GM03348 (cell line): Measurements from ENCODE around the gene CAD.
"Not testable (repeated sequence)": the region's sequence is repeated elsewhere in the genome, so short reads cannot be mapped to it uniquely, and the experiment has no call there.

ENCODE experiments used
- DNase-seq: peaks from one replicate; pipeline ENCODE4 v3.0.0; 2012; ENCODE audit warnings: low spot score

CAD gene

DNA sequence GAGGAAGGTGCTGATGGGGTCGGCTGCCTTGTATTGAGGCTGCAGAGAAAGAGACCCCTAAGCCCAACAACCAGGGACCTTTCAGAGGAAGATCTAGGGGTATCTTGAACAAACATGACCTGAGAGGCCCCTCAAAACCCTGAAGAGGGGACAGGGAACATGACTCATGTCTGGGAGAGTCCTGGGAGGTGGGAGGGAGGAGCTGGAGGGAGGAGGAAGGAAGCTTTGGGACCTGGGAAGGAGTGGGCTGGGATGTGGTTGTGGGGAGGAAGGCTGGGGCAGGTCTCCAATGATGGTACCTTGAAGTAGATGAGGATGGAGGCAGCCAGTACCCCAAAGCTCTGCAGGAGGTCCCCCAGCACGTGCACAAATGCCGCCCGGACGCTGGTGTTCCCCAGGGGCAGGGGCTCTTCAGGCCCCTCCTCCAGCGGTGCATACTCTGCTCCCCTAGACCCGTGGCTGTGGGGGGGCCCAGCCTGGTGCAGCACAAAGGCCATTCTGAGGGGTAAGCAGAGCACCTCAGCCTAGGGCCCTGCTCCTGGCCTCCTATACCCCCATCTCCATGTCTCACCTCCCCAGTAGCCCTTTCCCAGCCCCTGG is 39.8 kb downstream of the CAD start:
- DNase-seq, result no peak

DNA sequence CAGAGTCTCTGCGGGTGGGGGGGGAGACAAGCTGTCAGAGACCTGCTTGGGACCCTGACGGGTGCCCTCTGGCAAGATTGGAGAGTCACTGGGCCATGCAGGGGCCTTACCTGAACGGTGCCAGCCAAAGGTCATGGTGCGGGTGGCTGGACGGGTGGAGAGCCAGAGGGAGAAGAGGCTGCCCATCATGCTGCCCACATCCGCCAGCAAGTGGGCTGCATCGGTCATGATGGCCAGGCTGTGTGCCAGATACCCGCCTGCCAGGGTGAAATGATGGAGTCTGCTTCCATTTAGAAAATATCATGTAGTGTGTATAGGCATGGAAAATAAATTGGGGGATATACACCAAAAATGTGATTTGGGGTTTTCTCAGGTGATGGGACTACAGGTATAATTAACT is 40.9 kb downstream of the CAD start:
- DNase-seq, result no peak

DNA sequence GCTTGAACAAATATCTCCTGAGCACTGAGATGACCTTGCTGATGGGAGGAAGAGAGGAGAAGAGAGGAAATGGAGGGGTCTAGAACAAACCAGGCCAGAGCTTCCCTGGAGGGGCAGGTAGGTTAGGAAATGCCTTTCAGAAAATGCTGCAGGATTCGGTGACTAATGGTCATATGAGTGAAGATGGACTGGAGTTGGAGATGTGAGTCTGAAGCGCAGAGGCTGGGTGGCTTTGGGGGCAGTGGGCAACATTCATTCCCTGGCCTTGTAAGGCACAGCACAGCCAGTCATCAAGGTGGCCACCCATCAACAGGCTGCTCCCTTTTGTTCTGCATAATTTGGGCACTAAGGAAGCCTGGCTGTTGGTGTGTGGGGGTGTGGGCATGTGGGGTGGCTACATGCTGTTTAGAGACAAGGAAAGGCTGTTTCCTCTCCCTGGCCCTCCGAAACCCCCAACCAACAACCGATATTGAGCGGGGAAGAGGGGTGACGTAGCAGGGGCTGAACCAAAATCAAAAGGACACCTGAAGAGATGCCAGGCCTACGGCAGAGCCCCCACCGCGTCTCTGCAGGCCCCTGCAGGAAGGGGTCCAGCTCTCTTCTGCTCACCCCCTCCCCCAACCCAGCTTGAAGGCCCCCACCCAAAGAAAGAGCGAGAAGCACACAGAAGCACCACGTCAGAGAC is 44.2 kb downstream of the CAD start:
- DNase-seq, result no peak

DNA sequence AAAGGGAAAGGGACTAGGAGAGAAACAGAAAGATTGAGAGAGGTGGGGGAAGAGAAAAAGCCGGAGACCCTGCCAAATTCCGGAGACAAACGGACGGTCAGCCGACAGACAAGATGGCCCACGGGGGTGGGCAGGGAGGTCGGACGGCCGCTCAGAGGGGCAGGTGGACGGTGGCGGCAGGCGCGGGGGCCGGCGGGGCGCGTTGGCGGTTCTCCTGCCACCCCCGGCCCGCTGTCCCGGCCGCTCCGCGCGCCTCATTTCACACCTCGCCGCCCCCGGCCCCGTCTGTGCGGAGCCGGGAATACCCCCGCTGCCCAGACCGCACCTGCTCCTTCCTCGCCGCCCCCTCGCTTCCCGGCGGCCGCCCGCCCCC is 44.7 kb downstream of the CAD start:
- no peak for DNase-seq

DNA sequence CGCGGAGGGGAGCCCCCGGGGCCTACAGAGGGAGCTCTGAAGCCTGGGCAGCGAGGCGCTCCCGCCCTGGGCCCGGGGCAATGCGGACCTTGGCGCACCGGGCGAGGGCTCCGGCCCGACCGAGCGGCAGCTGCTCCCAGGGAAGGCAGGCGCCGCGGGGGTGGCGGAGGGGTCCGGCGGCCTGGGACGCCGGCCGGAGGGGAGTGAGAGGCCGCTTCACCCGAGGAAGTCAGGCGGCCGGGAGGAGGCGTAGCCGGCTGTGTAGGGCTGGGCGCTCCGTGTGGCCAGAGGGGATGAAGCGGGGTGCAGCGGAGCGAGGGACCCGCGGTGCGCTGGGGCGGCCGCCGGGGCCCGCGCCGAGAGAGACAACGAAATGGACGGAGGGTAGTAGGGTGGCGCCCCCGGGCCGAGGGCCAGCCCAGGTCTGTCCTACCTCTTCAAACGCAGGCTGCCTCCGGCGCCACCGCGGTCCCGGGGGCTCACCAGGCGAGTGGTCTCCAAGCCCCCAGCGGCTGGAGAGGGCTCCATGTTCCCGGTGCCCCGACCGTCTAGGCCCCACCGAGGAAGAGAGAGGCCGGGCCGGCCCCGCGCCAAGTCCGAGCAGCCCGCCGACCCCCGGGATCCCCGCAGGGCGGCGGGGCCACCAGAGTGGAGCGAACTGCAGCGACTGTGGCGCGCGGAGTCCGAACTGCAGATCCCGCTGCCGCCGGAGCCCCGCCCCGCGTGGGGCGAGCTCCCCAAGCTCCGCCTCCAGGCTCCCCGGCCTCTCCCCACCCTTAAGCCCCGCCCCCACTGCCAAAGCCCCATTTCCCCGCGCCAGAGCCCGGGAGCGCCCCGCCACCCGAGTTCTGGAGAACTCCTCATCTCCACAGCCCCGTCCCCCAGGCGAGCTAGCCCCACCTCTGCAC is 45.5 kb downstream of the CAD start, which contains the start of gene SLC30A3:
TSS of gene SLC30A3 (minus strand) at position 669 of the 908 bp plus-strand sequence. CDS start at position 528, 141 bp downstream.
- DNase-seq, result peak; percentile 92

DNA sequence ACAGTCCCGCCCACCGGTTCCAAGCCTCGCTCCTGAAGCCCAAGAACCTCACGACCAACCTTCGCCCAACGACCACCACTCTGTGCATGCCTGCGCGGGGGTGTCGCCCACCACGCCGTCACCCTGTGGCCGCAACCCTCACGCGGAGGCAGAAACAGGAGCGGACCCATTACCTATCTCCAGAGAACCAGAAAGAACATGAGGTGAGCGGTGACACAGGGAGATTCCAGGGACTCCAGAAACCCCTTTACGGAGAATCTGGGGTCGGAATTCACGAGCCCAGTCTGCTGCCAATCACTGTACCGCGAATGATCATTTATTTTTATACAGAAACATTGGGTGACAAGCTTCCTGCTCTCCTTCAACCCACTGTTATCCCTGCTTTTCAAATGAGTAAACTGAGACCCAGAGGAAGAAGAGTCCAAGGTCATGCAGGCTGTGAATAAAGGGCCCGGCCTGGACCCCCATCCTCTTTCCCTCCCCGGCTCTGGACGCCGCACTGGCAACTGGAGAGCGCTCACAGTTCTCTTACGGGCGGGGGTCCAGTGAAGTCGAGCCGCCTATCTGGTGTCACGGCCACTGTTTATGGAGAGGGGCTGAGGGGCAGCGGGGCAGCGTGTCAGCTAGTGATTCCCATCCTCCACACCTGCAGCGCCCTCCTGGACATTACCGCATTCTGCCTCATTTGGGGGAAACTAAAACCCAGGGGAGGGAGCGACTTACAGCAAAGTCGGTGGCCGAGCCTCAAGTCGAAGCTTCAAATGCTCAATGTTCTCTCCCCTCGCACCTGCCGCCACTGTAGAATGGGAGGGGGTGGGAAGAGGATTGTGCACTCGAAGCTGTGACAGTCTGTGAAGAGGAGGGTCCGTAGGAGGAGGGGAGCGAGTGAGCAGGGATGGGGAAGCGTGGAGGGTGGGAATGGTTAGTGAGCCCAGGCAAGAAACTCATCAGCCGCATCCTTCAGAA is 46.4 kb downstream of the CAD start:
- DNase-seq, result no peak

DNA sequence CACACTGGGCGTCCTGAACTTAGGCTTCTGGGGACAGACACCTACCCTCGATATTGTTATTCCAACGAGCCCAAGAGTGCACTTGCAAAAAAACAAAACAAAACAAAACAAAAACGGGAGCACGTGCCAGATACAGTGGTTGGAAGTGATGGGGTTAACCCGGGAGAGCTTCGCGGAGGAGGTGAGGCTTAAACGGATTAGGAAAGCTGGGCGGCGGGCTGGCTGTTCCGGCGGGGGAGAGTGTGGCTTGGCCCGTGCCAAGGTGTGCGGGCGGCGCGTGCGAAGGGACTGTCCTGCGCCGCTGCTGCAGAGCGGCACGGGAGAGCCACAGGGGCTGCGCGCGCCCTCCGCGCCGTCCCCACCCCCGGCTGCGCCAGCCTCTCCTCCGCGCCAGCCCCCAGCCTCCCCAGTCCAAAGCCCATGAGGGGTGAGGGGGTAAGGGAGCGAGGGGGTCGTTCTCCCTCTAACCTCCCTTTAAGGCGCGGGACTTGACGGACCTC is 47.1 kb downstream of the CAD start:
- DNase-seq, result no peak

DNA sequence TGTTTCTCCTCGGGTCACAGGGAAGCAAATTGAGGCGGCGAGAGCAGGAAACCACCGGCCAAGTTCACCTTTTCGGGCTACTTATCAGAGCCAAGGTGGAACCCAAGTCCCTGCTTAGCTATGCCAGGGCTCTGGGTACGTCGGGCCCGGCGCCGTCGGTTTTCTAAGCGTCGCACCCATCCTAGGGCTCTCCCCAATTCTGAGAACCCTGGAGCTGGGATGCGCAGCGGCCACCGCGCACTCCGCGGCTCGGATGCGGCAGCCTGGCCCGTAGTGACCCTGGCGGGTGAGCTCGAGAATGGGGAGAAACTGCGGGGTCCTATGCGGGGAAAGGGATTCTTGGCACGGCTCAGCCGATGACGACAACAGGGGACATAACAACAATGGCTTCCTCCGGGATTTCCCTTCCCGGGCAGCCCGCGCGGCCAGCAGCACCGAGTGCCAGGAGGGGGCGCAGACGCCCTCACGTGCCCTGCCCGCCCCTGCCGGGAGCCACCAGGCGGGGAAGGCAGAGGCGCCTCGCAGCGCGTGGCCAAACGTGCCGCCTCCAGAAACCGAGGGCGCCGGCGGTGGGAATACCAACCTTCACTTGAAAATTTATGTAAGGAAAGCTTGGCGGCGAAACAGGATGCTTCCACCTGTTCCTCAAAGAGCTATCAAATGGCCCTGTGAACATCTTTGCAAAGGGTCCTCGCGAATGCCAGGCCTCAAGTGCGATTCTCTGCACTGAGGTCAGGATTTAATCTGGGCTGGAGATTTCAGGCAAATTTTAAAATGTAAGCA is 47.8 kb downstream of the CAD start:
- DNase-seq, result peak; percentile 74

DNA sequence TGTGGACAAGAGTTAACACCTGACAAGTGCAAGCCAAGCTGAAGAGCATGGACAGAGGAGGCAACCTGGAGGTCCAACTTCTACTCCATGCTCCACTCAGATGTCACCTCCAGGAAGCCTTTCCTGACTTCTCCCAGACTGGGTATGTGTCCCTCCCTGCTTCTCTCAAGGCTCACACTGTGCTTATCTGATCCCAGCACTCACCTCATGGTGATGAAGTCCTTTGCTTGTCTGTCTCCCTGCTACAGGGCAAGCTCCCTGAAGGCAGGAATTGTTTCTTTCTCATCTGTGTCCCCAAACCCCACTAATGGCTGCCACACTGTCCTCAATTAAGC is 48.3 kb downstream of the CAD start:
- DNase-seq, result no peak

DNA sequence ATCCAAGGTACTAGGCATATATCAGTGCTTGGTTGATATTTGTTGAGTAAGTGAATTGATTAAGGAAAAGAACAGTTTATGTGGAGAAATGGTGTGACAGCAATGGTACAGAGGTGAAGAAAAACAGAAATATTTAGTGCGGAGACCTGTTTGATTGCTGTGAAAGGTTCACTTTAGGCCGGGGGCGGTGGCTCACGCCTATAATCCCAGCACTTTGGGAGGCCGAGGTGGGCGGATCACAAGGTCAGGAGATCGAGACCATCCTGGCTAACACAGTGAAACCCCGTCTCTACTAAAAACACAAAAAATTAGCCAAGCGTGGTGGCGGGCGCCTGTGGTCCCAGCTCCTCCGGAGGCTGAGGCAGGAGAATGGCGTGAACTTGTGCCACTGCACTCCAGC is 51.1 kb downstream of the CAD start:
- DNase-seq, result not testable (repeated sequence)

DNA sequence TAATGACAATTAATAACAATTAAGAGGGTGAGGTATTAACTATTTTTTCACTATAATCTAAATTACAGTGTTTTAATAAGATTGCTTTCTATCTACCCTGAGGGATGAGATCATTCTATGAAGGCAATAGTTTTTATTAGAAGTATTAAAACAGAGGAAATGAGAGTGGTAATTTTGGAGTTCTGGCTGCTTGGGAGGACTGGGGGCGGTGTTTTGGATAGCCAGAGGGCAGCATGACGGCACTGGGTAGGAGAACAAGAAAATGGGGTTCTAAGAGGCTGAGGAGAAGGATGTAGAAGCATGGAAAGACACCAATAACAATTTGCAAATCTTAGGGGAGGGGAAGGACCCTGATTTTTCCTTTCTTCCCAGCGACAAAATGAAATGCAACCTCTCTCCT is 53.0 kb downstream of the CAD start:
- DNase-seq, result no peak

DNA sequence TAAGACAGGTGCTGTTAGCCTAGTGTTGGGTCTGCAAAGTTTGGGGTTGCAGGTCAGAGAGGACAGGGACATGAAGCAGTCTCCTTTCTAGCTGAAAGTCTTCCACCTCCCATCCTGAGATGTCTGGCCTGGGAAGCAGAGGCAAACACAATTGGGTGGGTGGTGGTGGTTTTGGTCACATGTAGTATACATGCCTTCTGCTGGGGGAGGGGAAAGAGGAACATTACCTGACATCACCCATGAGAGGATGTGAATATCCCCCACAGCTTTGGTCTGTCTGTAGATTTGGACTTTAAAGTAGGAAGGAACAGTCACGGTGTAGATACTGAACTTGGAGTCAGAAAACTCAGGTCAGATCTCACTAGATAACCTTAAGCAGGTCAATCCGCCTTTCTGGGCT is 53.5 kb downstream of the CAD start:
- DNase-seq, result no peak

DNA sequence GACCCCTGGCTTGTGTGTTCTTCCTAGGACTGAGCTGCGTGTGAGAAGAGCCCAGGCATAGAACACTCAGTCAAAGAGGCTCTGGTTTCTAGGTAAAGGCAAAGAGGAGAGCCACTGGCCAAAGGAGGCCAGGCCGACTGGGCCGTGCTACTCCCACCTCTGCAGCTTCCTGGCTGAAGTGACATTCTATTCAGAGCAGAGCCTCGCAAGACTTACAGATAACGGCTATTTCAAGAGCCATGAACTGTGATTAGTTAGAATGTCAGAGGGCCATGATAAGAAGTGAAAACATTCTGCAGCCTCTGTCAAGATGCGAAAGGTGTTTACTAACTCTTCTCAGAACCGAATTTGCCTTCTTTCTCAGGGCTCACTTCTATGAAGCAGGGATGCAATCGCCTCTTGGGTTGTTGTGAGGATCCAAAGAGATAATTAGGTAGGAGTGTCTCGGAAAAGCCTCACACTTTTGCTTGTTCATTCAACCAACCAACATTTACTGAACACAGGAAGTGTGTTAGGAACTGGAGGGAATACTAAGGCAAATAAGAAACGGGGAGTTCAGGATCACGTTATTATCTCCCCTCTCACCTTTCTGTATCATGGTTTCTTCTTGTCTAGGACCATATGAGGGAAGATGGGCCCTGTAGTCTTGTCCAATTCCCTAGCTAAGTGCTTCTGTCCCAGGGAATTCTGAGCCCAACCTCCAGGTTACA is 54.6 kb downstream of the CAD start:
- DNase-seq, result no peak

DNA sequence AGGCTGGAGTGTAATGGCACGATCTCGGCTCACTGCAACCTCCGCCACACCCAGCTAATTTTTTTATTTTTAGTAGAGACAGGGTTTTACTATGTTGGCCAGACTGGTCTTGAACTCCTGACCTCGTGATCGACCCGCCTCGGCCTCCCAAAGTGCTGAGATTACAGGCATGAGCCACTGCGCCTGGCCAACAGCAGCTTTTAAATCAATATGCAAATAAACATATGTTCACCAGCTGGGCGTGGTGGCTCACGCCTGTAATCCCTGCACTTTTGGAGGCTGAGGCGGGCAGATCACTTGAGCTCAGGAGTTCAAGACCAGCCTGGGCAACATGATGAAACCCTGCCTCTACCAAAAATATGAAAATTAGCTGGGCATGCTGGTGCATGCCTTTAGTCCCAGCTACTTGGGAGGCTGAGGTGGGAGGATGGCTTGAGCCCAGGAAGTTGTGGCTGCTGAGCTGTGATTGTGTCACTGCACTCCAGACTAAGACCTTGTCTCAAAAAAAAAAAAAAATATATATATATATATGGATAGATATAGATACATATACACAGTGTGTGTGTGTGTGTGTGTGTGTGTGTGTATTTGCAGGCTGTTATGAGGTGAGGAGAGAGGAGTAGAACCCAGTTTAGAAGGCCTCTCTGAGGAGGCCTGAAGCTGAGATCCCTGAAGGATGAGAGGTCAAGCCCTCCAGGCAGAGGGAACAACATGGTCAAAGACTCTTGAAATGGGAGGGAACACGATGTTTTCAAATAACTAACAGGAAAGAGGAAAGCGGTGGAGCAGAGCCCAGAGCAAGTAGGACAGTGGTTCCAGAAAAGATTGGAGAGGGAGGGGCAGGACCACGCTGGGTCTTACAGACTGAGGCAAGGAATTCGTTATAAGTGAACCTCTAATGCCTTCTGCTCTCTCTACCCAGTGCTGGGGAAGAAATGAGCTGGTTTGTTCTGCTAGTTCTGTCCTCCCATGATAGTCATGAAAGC is 55.7 kb downstream of the CAD start:
- not testable (repeated sequence) for DNase-seq

DNA sequence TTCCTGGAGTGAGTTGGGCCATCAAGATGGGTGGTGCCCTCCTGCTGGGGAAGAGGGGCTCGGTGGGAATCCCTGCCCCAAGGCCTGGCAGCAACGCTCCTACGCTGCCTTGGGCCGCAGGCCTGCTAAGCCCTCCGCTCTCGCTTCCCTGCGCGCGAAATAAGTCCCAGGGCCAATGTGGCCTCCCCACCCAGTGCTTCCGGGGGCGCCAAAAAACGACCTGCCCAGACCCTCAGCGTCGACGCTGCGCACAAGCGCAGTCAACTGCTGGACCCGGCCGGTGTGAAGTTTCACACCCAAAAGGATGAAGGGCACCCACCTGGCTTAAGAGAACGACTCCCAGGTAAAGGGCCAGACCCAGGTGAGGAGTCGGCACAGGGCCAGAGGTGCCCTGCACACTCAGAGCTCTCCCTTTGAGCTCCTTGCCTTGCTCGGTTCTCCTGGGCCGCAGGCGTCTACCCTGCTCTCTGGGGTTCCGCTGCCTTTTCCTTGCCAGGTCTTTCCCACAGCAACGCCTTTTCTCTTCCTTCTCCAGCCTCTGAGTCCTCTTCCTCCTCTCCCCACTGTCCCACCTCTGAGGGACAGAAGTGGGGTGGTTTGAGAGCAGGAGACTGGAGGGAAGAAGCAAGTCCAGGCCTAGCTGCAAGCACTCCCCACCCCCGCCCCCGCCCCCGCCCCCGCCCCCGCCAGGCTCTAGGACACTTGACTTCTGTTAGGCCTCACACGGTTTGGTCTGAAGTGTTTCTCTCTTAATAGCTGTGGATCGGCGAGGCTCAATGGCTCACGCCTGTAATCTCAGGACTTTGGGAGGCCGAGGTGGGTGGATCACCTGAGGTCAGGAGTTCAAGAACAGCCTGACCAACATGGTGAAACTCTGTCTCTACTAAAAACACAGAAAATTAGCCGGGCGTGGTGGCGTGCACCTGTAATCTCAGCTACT is 58.3 kb downstream of the CAD start, which contains the start of gene DNAJC5G:
TSS of gene DNAJC5G (plus strand) at position 223 of the 940 bp plus-strand sequence. CDS start 1,296 bp downstream, outside the sequence.
- DNase-seq, result no peak

DNA sequence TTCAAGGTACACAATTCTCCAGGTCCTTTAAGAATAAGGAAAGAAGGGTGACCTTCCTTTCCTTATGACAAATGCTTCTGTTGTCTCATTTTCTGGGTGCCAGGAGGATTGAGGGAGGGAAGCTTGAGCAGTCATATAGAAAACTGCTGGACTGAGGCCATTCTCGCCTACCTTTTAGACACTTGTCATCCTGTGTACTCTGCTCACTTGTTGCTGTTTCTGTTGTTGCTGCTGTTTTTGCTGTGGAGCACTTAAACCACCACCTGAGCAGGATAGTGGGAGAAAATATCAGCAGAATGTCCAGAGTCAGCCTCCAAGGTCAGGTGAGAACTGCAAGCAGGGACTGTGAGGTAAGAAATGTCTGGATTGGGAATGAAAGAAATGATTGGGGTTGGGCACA is 60.8 kb downstream of the CAD start:
- DNase-seq, result no peak

DNA sequence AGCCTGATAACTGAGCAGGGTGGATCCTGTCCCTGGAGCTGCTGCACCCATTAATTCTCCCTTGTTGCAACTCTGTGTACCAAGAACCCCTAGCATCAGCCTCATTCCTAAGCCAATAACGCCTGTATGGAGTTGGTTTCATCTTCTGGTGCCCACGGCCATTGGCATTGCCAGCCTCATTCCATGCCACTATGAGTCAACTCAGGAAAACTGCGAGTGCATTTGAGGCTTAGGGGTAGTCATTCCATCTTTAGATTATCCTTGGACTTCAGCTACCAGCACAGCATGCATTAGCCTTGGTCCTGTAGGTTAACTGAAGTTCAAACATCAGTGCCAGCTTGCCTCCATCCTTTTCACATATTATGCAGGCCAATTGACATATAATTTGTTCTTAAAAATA is 63.7 kb downstream of the CAD start:
- no peak for DNase-seq

DNA sequence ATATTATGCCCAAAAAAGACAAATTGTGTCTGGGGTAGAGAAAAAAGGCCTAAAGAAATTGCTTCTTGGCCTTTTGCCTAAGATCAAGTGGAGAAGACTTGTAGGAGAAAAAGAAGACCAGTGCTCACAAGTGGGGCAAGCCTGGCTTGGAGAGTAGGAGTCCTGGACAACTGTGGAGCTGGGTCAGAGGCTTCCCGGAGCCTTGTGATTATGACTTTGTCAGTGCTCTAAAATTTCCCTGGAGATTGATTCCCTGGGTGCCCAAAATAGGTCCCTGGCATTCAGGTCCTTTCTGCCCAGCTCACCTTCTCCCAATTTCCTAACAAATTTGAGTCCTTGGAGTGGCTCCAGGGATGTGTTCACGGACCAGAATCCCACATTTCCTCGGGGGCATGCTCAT is 64.3 kb downstream of the CAD start:
- DNase-seq, result no peak
